ENCODE measurements around the gene CASP7. TPM values are rescaled to one million over a fixed set of nuclear protein-coding genes. Genes with fewer than 3 reads are reported as not detected.
"Not testable (repeated sequence)": the region's sequence is repeated elsewhere in the genome, so short reads cannot be mapped to it uniquely, and the experiment has no call there.

The CASP7 gene
- total and polyA plus RNA-seq, 8 donors: 34.0 to 50.5 (median 43.7) TPM

DNA sequence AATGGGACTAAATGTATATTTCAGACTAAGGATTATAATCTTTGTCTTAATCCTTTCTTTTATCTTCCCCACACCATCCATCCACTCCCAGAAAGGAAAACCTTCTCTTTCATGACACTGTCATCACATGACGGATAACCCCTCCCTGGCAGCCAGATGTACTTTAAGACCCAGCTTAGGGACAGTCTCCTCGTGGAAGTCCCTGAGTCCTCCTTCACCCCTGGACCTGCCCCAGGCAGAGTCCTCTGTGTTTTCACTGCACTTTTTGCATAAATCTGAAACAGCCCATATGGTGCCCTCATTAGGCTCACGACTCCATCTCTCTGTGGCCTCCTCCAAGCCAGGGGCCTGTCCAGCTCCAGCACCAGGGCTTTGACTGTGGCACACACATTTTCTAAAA lies 31.9 kb upstream of the CASP7 start:
- no peak overlapping the region for H3K27ac ChIP-seq
- TF ChIP-seq CTCF (IDR thresholded peaks at IDR 0.05): no peak
- no peak overlapping the region for H3K4me3 ChIP-seq
- H3K36me3 ChIP-seq: no peaks in the 10 kb centered on the region
- no peak for ATAC-seq
- peaks cover 0 to 4% of the 10 kb centered on the region in 2 donors for H3K4me1 ChIP-seq
- no peaks in the 10 kb centered on the region for H3K27me3 ChIP-seq
- intact Hi-C loops (cut with DNase I): no loop called here
- no peak for DNase-seq
- no peaks in the 10 kb centered on the region for H3K9me3 ChIP-seq

DNA sequence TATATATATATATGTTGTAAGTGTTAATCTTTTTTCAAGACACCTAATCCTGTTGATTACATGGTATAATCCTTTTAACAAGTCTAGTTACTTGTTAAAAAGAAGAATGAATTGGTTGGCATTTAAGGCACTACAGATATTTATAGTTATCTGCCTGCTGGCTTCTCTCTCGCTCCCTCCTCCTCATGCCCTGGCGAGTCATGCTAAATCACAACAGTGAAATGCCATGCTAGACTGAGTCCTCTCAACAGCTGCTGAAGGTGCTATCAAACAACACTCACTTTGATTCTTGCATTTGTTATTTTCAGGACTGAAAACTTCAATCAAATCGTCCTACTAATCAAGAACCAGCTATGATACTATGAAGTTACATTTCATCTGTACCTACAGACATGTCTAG lies 31.2 kb upstream of the CASP7 start:
- intact Hi-C loops (cut with DNase I): no loop called here
- H3K27ac ChIP-seq: no peak overlapping the region
- no peaks in the 10 kb centered on the region for H3K27me3 ChIP-seq
- no peak overlapping the region for H3K4me3 ChIP-seq
- peaks cover 0 to 4% of the 10 kb centered on the region in 2 donors for H3K4me1 ChIP-seq
- DNase-seq: no peak
- H3K9me3 ChIP-seq: no peaks in the 10 kb centered on the region
- no peak for TF ChIP-seq CTCF (IDR thresholded peaks at IDR 0.05)
- no peak for ATAC-seq
- no peaks in the 10 kb centered on the region for H3K36me3 ChIP-seq

DNA sequence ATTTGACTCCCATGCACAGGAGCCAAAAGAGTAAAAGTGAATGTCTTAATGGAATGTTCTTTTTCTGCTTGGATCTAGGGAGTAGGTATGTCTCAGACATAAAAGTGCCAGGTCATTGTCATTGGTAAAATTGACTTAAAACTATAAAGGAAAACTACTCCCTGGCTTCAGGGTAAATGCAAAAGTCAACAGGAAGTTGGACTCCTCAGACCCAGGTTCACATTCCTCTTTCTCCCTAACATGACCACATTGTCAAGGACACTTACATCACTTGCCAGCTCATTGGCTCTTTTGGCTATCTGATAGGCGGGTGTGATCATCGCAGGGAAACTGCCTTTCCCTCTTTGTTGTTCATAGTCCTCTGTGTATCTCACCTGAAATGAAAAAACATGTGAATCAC lies 29.5 kb upstream of the CASP7 start:
- no peak for TF ChIP-seq CTCF (IDR thresholded peaks at IDR 0.05)
- Histone ChIP-seq H3K27ac (no peak overlapping the region), H3K36me3 (no peaks in the 10 kb centered on the region), H3K27me3 (peaks cover 0 to 3% of the 10 kb centered on the region in 2 donors), H3K4me1 (no peaks in the 10 kb centered on the region), H3K9me3 (no peaks in the 10 kb centered on the region), H3K4me3 (no peak overlapping the region)
- intact Hi-C loops (cut with DNase I): no loop called here
- no peak for ATAC-seq
- DNase-seq: no peak

- Histone ChIP-seq H3K27ac (no peak overlapping the region), H3K36me3 (no peaks in the 10 kb centered on the region), H3K27me3 (peaks cover 0 to 3% of the 10 kb centered on the region in 2 donors), H3K4me3 (no peak overlapping the region), H3K4me1 (no peaks in the 10 kb centered on the region), H3K9me3 (no peaks in the 10 kb centered on the region)
- intact Hi-C loops (cut with DNase I): no loop called here
- DNase-seq (no peak), ATAC-seq (no peak)
- no peak for TF ChIP-seq CTCF (IDR thresholded peaks at IDR 0.05)
Measured at GRCh38 chr10:113651021-113651420, 28.7 kb upstream of the CASP7 start.

- ATAC-seq: no peak
- peaks cover 0 to 3% of the 10 kb centered on the region in 2 donors for H3K27me3 ChIP-seq
- no peaks in the 10 kb centered on the region for H3K9me3 ChIP-seq
- no peak for TF ChIP-seq CTCF (IDR thresholded peaks at IDR 0.05)
- intact Hi-C loops (cut with DNase I): no loop called here
- H3K27ac ChIP-seq: no peak overlapping the region
- H3K4me3 ChIP-seq: no peak overlapping the region
- no peak for DNase-seq
- H3K36me3 ChIP-seq: no peaks in the 10 kb centered on the region
- H3K4me1 ChIP-seq: no peaks in the 10 kb centered on the region
Measured at GRCh38 chr10:113651898-113652297, 27.8 kb upstream of the CASP7 start.

- H3K27me3 ChIP-seq; H3K9me3 ChIP-seq; H3K4me1 ChIP-seq; DNase-seq; H3K4me3 ChIP-seq; ATAC-seq; H3K27ac ChIP-seq; intact Hi-C loops (cut with DNase I); H3K36me3 ChIP-seq: not testable (repeated sequence)
Measured at GRCh38 chr10:113652456-113652855, 27.3 kb upstream of the CASP7 start.

Measured in left lung (tissue), 10 donors.